Epithelial cell of proximal tubule (primary cell): ENCODE data around the gene GIT2. TPM values are rescaled to one million over a fixed set of nuclear protein-coding genes. Genes with fewer than 3 reads are reported as not detected.

Experiments used
- DNase-seq: peaks from one replicate; pipeline ENCODE4 v3.0.0-alpha.2; 2011; ENCODE audit warnings: low read depth
- H3K4me3 ChIP-seq: 2 replicates; pipeline ENCODE4 v1.5.1; 2011; ENCODE audit warnings: low read depth, mild to moderate bottlenecking, low read length
- total RNA-seq: library from RNA; depleted of rRNA; stranded (reverse); fragments of >200 nt; gene quantifications from 2 replicates; pipeline ENCODE4 v1.2.3, GENCODE V29; 2015
- TF ChIP-seq, protein P1 (sequence below): conservative IDR thresholded peaks from 2 replicates; pipeline ENCODE4 v1.5.1; 2012; ENCODE audit warnings: low read depth, mild to moderate bottlenecking, low read length

GIT2 gene
- total RNA-seq, 1 donor from 2014 or later, result 20.1 TPM

GRCh38 chr12:109983432-109984142, 12.6 kb downstream of the GIT2 start:
- TF ChIP-seq, protein P1, sequence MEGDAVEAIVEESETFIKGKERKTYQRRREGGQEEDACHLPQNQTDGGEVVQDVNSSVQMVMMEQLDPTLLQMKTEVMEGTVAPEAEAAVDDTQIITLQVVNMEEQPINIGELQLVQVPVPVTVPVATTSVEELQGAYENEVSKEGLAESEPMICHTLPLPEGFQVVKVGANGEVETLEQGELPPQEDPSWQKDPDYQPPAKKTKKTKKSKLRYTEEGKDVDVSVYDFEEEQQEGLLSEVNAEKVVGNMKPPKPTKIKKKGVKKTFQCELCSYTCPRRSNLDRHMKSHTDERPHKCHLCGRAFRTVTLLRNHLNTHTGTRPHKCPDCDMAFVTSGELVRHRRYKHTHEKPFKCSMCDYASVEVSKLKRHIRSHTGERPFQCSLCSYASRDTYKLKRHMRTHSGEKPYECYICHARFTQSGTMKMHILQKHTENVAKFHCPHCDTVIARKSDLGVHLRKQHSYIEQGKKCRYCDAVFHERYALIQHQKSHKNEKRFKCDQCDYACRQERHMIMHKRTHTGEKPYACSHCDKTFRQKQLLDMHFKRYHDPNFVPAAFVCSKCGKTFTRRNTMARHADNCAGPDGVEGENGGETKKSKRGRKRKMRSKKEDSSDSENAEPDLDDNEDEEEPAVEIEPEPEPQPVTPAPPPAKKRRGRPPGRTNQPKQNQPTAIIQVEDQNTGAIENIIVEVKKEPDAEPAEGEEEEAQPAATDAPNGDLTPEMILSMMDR, result no peak
- DNase-seq, result no peak
- H3K4me3 ChIP-seq, result no peak overlapping the region

DNA sequence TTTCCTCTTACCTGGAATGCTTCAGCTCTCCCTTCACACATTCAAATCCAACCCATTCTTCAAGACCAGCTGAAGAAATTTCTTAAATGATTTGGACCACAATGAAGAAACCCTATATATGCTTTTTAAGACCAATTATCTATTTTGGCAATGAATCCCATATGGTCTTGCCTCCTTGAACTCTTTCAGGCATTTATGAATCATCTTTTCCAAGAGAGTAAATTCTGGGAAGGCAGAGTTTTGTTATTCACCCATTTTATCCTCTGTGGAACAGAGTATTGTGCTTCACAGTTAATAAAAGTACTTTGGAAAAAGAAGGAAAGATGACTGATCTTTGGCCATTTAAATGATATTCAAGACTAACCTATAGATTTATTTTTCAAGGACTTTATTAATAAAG, 14.0 kb downstream of the GIT2 start:
- no peak for DNase-seq
- TF ChIP-seq, protein P1, result no peak
- no peak overlapping the region for H3K4me3 ChIP-seq

GRCh38 chr12:109981311-109981710, 14.9 kb downstream of the GIT2 start:
- H3K4me3 ChIP-seq, result no peak overlapping the region
- no peak for DNase-seq
- TF ChIP-seq, protein P1, result no peak

GRCh38 chr12:109972821-109973220, 23.3 kb downstream of the GIT2 start:
- TF ChIP-seq, protein P1, result no peak
- H3K4me3 ChIP-seq, result no peak overlapping the region
- no peak for DNase-seq

DNA sequence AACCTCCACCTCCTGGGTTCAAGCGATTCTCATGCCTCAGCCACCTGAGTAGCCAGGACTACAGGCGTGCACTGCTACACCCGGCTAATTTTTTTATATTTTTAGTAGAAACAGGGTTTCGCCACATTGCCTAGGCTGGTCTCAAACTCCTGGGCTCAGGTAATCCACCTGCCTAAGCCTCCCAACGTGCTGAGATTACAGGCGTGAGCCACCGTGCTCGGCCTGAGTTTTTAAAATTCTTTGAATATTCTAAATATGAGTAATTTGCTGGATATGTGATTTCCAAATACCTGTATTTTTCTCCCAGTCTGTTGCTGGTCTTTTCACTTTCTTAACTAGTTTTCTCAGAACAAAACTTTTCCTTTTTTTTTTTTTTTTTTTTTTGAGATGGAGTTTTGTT, 27.4 kb downstream of the GIT2 start:
- no peak overlapping the region for H3K4me3 ChIP-seq
- TF ChIP-seq, protein P1, result no peak
- DNase-seq, result no peak

GRCh38 chr12:109968032-109968420, 28.1 kb downstream of the GIT2 start:
- TF ChIP-seq, protein P1, result no peak
- no peak for DNase-seq
- no peak overlapping the region for H3K4me3 ChIP-seq
